ENCODE measurements around the gene C1orf232. TPM values are rescaled to one million over a fixed set of nuclear protein-coding genes. Genes with fewer than 3 reads are reported as not detected.

C1orf232 gene
- total and polyA plus RNA-seq, 9 of the 15 experiments (the other 6 are each of a cell fraction or from before 2014, with no cell fraction given), result not detected

DNA sequence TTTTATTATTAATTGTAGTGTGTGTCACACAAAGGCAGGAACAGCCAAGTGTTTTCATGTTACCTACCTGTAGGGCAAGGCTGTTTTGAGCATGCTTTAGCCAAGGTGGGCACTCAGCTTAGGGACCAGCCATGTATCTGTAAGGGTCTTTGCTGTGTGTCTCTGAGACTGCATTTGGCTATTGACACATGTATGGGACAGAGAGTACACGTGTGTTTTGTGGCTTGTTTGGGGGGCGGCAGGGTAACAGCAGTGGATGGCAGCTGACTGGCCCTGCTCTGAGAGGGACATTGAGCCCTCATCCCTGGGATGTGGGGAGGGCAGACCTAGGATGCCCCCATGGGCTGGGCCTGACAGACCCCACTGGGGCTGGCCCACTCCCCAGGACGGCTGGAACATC is 28.5 kb upstream of the C1orf232 start:
- Histone ChIP-seq H2AFZ (ENCODE audit: low read depth, low read length) (no peak overlapping the region), H4K20me1 (replicated peaks; ENCODE audit: control insufficient read depth, insufficient read depth, low read length) (no peaks in the 10 kb centered on the region), H3K9ac (ENCODE audit: insufficient read depth in 1 of 2, low read depth in 2 of 2, low read length in 2 of 2) (no peak overlapping the region), H3K36me3 (ENCODE audit: control insufficient read depth, insufficient read depth, low read length) (no peaks in the 10 kb centered on the region), H3K27ac (ENCODE audit: extremely low read depth, low read depth, low read length) (no peak overlapping the region), H3K79me2 (ENCODE audit: control insufficient read depth, insufficient read depth, low read length) (no peaks in the 10 kb centered on the region), H3K4me1 (replicated peaks in 1 of 2; ENCODE audit: control insufficient read depth in 2 of 2, insufficient read depth in 2 of 2, low read length in 2 of 2) (peaks cover 23 to 26% of the 10 kb centered on the region in 2 experiments), H3K4me2 (ENCODE audit: insufficient read depth, low read length) (no peak overlapping the region), H3K4me3 (no peak overlapping the region), H3K9me1 (ENCODE audit: control insufficient read depth, insufficient read depth, low read length) (no peaks in the 10 kb centered on the region), H3K27me3 (ENCODE audit: control insufficient read depth in 2 of 2, insufficient read depth in 2 of 2, low read length in 2 of 2) (no peaks in the 10 kb centered on the region), H3K9me3 (replicated peaks; ENCODE audit: control insufficient read depth, insufficient read depth, low read depth, low read length) (no peaks in the 10 kb centered on the region)
- ChIA-PET POLR2A (interaction anchor here (0.7 kb wide), 1 partner anchor 182 kb away, joined by 3 read pairs; no protein-coding TSS in a partner anchor), CTCF (ENCODE audit: low intra/inter-chr PET ratio) (no interaction called here)
- intact Hi-C loops (cut with micrococcal nuclease), result no loop called here
- in situ Hi-C loops (cut with MboI), result no loop called here
- WGBS (ENCODE audit: insufficient coverage, low coverage, missing lambda C conversion rate), result 38% methylated on average over 3 of the region's 3 CpGs
- DNase-seq (ENCODE audit: extremely low read depth in 1 of 4, low spot score in 3 of 4) (no peak), ATAC-seq (no peak), FAIRE-seq (no peak)
- TF ChIP-seq HIVEP1 (CRISPR knock-in tag; IDR thresholded peaks at IDR 0.05) (no peak), SMAD3 (CRISPR knock-in tag; conservative IDR thresholded peaks at IDR 0.05) (no peak), SMAD4 (CRISPR knock-in tag; conservative IDR thresholded peaks at IDR 0.05) (no peak), RHOXF2B (CRISPR knock-in tag; conservative IDR thresholded peaks at IDR 0.05) (no peak), KDM5B (IDR thresholded peaks at IDR 0.05; ENCODE audit: insufficient replicate concordance, low read depth, low read length) (no peak), NFE2L1 (tag; IDR thresholded peaks at IDR 0.05; ENCODE audit: borderline replicate concordance, low read depth) (no peak), SAP30 (IDR thresholded peaks at IDR 0.05; ENCODE audit: borderline replicate concordance, insufficient read depth, low read depth, low read length, poor library complexity, severe bottlenecking) (no peak), ZNF384 (IDR thresholded peaks at IDR 0.05; ENCODE audit: low read depth, low read length) (no peak), ELF2 (CRISPR knock-in tag; IDR thresholded peaks at IDR 0.05) (no peak)
- TF ChIP-seq, protein P1, sequence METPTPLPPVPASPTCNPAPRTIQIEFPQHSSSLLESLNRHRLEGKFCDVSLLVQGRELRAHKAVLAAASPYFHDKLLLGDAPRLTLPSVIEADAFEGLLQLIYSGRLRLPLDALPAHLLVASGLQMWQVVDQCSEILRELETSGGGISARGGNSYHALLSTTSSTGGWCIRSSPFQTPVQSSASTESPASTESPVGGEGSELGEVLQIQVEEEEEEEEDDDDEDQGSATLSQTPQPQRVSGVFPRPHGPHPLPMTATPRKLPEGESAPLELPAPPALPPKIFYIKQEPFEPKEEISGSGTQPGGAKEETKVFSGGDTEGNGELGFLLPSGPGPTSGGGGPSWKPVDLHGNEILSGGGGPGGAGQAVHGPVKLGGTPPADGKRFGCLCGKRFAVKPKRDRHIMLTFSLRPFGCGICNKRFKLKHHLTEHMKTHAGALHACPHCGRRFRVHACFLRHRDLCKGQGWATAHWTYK (CRISPR knock-in tag; IDR thresholded peaks at IDR 0.05), result no peak
- no TSS peak for BruUV-seq (replicated peaks)
